ENCODE measurements around the gene TTLL11. TPM values are rescaled to one million over a fixed set of nuclear protein-coding genes. Genes with fewer than 3 reads are reported as not detected.

The TTLL11 gene
- total and polyA plus RNA-seq, 2 experiments from 2014 or later: 5.1 to 6.3 TPM

DNA sequence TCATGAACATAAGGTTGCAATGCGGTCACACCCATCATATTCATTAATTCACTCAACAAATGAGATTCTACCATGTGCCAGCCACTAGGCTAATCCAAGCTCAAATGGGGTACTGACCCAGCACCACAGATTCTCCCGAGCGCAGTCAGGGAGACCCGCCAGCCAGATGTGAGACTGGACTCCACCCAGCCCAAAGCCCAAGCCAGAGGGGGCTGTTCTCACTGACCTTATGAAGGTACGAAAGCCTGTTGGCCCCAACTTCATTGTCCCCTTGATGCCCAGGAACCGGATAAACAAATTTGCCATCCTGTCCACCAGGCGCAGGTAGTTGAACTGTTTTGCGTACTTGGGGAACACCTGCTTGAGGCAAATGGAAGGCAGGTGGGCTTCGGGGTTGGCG lies 222.8 kb downstream of the TTLL11 start:
- in situ Hi-C loops (cut with MboI): no loop called here
- H3K36me3 ChIP-seq (ENCODE audit: low read depth): no peaks in the 10 kb centered on the region
- no peak for DNase-seq
- no peak overlapping the region for H3K4me2 ChIP-seq (ENCODE audit: unreplicated experiment)
- TF ChIP-seq EZH2 (IDR thresholded peaks at IDR 0.05; ENCODE audit: insufficient read depth, poor library complexity, severe bottlenecking) (no peak), EZH2phosphoT487 (IDR thresholded peaks at IDR 0.05; ENCODE audit: insufficient read depth, low read depth) (no peak)
- peaks cover 11% of the 10 kb centered on the region; the same call in 1 of the 2 replicates for H3K4me1 ChIP-seq (ENCODE audit: insufficient read depth)
- H4K20me1 ChIP-seq (ENCODE audit: insufficient read depth): no peaks in the 10 kb centered on the region
- WGBS, 2 experiments (ENCODE audit: low coverage in 1 of 2, low lambda C conversion rate in 2 of 2, missing lambda C conversion rate in 2 of 2): 96% methylated on average over 10 of the region's 10 CpGs
- no peaks in the 10 kb centered on the region for H3K27me3 ChIP-seq (replicated peaks; ENCODE audit: insufficient read depth)
- H3K9me2 ChIP-seq (ENCODE audit: insufficient read depth): no peaks in the 10 kb centered on the region
- no peaks in the 10 kb centered on the region for H3K9me3 ChIP-seq (ENCODE audit: low read depth)
- peaks cover 1% of the 10 kb centered on the region; the same call in 1 of the 2 replicates for H3F3A ChIP-seq (ENCODE audit: insufficient read depth)
- H3K27ac ChIP-seq: no peak overlapping the region
- no peak overlapping the region for H3K4me3 ChIP-seq
- no peak overlapping the region for H3K9ac ChIP-seq
- no peak overlapping the region for H2AFZ ChIP-seq
- H3K79me2 ChIP-seq (ENCODE audit: insufficient read depth): no peaks in the 10 kb centered on the region

DNA sequence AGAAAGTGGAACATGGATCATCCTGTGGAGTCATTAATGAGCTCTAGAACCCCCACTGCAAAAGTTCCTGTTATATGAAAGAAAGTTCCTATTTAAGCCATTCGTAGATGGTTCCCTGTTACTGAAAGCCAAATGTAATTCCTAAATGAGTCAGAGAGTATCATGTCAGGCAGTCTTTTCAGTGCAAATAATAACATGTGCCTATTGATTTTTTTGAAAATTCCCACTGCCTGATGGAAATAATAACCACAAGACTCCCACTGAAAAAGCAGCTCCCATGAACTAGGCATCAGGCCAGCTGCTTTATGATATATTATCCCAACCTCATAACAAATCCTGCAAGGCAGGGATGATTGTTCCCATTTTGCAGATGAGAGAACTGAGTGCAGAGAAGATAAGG lies 224.5 kb downstream of the TTLL11 start:
- Histone ChIP-seq H3K36me3 (ENCODE audit: low read depth) (no peaks in the 10 kb centered on the region), H4K20me1 (ENCODE audit: insufficient read depth) (no peaks in the 10 kb centered on the region), H2AFZ (no peak overlapping the region), H3F3A (ENCODE audit: insufficient read depth) (peaks cover 11% of the 10 kb centered on the region; the same call in 1 of the 2 replicates), H3K9ac (no peak overlapping the region), H3K79me2 (ENCODE audit: insufficient read depth) (no peaks in the 10 kb centered on the region), H3K4me1 (ENCODE audit: insufficient read depth) (peaks cover 20% of the 10 kb centered on the region), H3K27me3 (replicated peaks; ENCODE audit: insufficient read depth) (no peaks in the 10 kb centered on the region), H3K27ac (no peak overlapping the region), H3K9me3 (ENCODE audit: low read depth) (no peaks in the 10 kb centered on the region), H3K4me2 (ENCODE audit: unreplicated experiment) (no peak overlapping the region), H3K4me3 (no peak overlapping the region), H3K9me2 (ENCODE audit: insufficient read depth) (no peaks in the 10 kb centered on the region)
- TF ChIP-seq EZH2 (IDR thresholded peaks at IDR 0.05; ENCODE audit: insufficient read depth, poor library complexity, severe bottlenecking) (no peak), EZH2phosphoT487 (IDR thresholded peaks at IDR 0.05; ENCODE audit: insufficient read depth, low read depth) (no peak)
- no peak for DNase-seq
- WGBS, 2 experiments (ENCODE audit: low coverage in 1 of 2, low lambda C conversion rate in 2 of 2, missing lambda C conversion rate in 2 of 2): 81 to 92% methylated on average over 1 of the region's 1 CpG
- in situ Hi-C loops (cut with MboI): no loop called here

DNA sequence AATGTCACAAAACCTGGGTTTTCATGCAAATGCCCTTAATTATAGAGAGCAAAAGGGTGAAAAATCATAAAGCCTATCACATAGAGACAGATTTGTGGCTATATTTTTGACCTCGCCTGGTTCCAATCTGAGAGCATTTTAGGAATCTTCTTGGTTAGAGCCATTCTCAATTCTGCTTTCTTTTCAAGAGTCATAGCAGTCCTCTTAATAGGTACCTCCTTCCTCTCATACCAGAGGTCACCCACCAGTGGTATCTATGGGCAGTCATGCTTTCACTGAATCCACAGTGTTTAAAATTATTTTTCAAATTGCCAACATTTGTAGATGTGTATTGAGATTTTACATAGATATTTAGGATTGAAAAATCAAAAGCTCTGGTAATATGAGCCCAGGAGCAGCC lies 226.2 kb downstream of the TTLL11 start:
- Histone ChIP-seq H3K4me2 (ENCODE audit: unreplicated experiment) (no peak overlapping the region), H3K4me3 (no peak overlapping the region), H3K27ac (no peak overlapping the region), H3K36me3 (ENCODE audit: low read depth) (no peaks in the 10 kb centered on the region), H3K79me2 (ENCODE audit: insufficient read depth) (no peaks in the 10 kb centered on the region), H3K27me3 (replicated peaks; ENCODE audit: insufficient read depth) (no peaks in the 10 kb centered on the region), H3F3A (ENCODE audit: insufficient read depth) (peaks cover 11% of the 10 kb centered on the region; the same call in 1 of the 2 replicates), H2AFZ (no peak overlapping the region), H3K9me2 (ENCODE audit: insufficient read depth) (no peaks in the 10 kb centered on the region), H4K20me1 (ENCODE audit: insufficient read depth) (no peaks in the 10 kb centered on the region), H3K9ac (no peak overlapping the region), H3K9me3 (ENCODE audit: low read depth) (no peaks in the 10 kb centered on the region), H3K4me1 (ENCODE audit: insufficient read depth) (peaks cover 22% of the 10 kb centered on the region)
- in situ Hi-C loops (cut with MboI): no loop called here
- 96 to 100% methylated on average over 1 of the region's 1 CpG for WGBS, 2 experiments (ENCODE audit: low coverage in 1 of 2, low lambda C conversion rate in 2 of 2, missing lambda C conversion rate in 2 of 2)
- no peak for TF ChIP-seq EZH2 (IDR thresholded peaks at IDR 0.05; ENCODE audit: insufficient read depth, poor library complexity, severe bottlenecking)
- no peak for TF ChIP-seq EZH2phosphoT487 (IDR thresholded peaks at IDR 0.05; ENCODE audit: insufficient read depth, low read depth)
- no peak for DNase-seq

DNA sequence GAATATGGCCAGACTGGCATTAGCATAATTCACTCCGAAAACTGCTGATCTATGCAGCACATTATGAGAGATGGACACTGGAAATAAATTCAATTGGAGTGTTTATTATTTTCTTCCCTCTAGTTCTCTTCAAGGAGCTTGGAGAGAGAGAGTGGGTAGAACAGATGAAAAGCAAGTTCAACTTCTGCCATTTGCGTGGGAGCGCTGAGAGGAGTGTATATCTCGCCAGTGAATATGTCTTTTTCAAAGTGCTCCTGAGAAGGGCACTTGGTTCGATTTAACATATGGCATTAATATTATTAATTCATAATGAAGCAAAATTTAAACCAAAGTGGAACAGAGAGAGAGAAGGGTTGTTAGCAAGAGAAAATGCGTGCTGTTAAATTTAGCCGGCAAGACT lies 227.2 kb downstream of the TTLL11 start:
- no peak overlapping the region for H3K27ac ChIP-seq
- in situ Hi-C loops (cut with MboI): no loop called here
- WGBS, 2 experiments (ENCODE audit: low coverage in 1 of 2, low lambda C conversion rate in 2 of 2, missing lambda C conversion rate in 2 of 2): 86% methylated on average over 7 of the region's 7 CpGs
- no peak overlapping the region for H3K4me3 ChIP-seq
- no peaks in the 10 kb centered on the region for H3K79me2 ChIP-seq (ENCODE audit: insufficient read depth)
- H3K4me2 ChIP-seq (ENCODE audit: unreplicated experiment): no peak overlapping the region
- DNase-seq: no peak
- H3K27me3 ChIP-seq (replicated peaks; ENCODE audit: insufficient read depth): no peaks in the 10 kb centered on the region
- peaks cover 15% of the 10 kb centered on the region for H3K4me1 ChIP-seq (ENCODE audit: insufficient read depth)
- H3K9me3 ChIP-seq (ENCODE audit: low read depth): no peaks in the 10 kb centered on the region
- no peaks in the 10 kb centered on the region for H3K9me2 ChIP-seq (ENCODE audit: insufficient read depth)
- no peak overlapping the region for H2AFZ ChIP-seq
- no peaks in the 10 kb centered on the region for H3K36me3 ChIP-seq (ENCODE audit: low read depth)
- no peak overlapping the region for H3K9ac ChIP-seq
- TF ChIP-seq EZH2 (IDR thresholded peaks at IDR 0.05; ENCODE audit: insufficient read depth, poor library complexity, severe bottlenecking) (no peak), EZH2phosphoT487 (IDR thresholded peaks at IDR 0.05; ENCODE audit: insufficient read depth, low read depth) (no peak)
- no peaks in the 10 kb centered on the region for H4K20me1 ChIP-seq (ENCODE audit: insufficient read depth)
- peaks cover 11% of the 10 kb centered on the region; the same call in 1 of the 2 replicates for H3F3A ChIP-seq (ENCODE audit: insufficient read depth)

DNA sequence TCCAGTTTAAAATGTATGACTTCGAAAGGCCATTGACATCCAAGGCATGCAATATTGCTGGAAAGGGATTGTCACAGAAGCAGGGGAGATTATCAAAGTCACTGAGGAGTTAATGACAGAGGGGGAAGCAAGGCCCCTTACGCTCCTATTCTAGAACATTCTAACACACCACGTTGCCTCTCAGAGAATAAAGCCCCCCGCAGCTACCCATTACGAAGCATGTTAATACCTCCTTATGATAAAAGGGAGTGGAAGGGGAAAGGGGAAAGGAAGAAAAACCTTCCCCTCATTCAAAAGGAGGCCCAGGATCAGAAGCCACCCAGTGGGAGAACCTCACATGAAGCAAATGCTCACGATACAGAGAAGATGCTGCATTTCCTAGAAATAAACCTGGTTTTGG lies 228.0 kb downstream of the TTLL11 start:
- TF ChIP-seq EZH2phosphoT487 (IDR thresholded peaks at IDR 0.05; ENCODE audit: insufficient read depth, low read depth) (no peak), EZH2 (IDR thresholded peaks at IDR 0.05; ENCODE audit: insufficient read depth, poor library complexity, severe bottlenecking) (no peak)
- H3K4me3 ChIP-seq: no peak overlapping the region
- H2AFZ ChIP-seq: no peak overlapping the region
- no peak overlapping the region for H3K27ac ChIP-seq
- H3K9ac ChIP-seq: no peak overlapping the region
- H3K4me2 ChIP-seq (ENCODE audit: unreplicated experiment): no peak overlapping the region
- H3K27me3 ChIP-seq (replicated peaks; ENCODE audit: insufficient read depth): no peaks in the 10 kb centered on the region
- in situ Hi-C loops (cut with MboI): no loop called here
- WGBS, 2 experiments (ENCODE audit: low coverage in 1 of 2, low lambda C conversion rate in 2 of 2, missing lambda C conversion rate in 2 of 2): 87 to 94% methylated on average over 6 of the region's 6 CpGs
- H3K9me3 ChIP-seq (ENCODE audit: low read depth): no peaks in the 10 kb centered on the region
- H3K79me2 ChIP-seq (ENCODE audit: insufficient read depth): no peaks in the 10 kb centered on the region
- no peaks in the 10 kb centered on the region for H4K20me1 ChIP-seq (ENCODE audit: insufficient read depth)
- no peaks in the 10 kb centered on the region for H3K9me2 ChIP-seq (ENCODE audit: insufficient read depth)
- H3K4me1 ChIP-seq (ENCODE audit: insufficient read depth): peaks cover 20% of the 10 kb centered on the region
- DNase-seq: no peak
- peaks cover 11% of the 10 kb centered on the region; the same call in 1 of the 2 replicates for H3F3A ChIP-seq (ENCODE audit: insufficient read depth)
- no peaks in the 10 kb centered on the region for H3K36me3 ChIP-seq (ENCODE audit: low read depth)
